ENCODE measurements around the gene XPC. TPM values are rescaled to one million over a fixed set of nuclear protein-coding genes. Genes with fewer than 3 reads are reported as not detected.

XPC gene
- total RNA-seq, 2 donors from 2014 or later, result 48.4 to 61.0 TPM

- Mint-ChIP-seq H3K4me3 (peak overlapping the region; percentile 89 to 91), H3K36me3 (ENCODE audit: insufficient read depth in 2 of 2) (peaks cover 7 to 10% of the 10 kb centered on the region in 2 donors), H3K9me3 (no peaks in the 10 kb centered on the region), H3K4me1 (ENCODE audit: low read depth) (peaks cover 64% of the 10 kb centered on the region), H3K27ac (peak overlapping the region; percentile 90), H3K27me3 (ENCODE audit: low read depth) (no peaks in the 10 kb centered on the region)
- ATAC-seq (replicated peaks in 1 of 2) (peak in 1 of 2 donors; percentile 2), DNase-seq (peak in 1 of 2 donors; percentile 5)
Observed at GRCh38 chr3:14177580-14178246, 688 bp downstream of the XPC start.

DNA sequence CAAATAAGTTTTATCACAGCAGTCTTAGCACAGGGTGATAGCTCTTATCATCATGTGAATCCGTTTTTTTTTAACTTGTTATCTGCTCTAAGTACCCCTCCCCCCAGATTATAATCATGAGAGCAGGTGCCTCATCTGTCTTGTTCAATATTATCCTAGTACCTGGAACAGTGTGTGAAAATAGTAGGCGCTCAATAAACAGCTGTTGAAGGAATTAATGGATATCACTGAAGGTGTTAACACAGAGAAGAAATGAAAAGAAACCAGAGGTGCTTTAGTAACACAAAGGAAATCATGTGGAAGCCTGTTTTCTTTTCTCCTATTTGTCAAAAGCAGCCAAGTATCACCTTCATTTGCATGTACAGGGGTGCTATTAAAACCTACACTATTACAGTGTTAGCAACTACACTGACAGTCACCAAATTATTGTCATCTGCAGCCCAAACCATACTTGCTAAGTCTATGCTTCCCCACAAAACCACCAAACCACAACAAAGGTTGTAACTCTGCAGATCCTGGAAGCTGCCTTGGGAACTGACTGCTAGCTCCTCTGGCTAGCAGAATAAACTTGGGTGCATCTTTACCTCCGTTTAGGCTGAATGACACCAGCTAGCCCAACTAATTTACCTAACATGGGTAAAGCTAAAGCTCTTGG lies 2.9 kb downstream of the XPC start:
- Mint-ChIP-seq H3K27me3 (ENCODE audit: low read depth) (no peaks in the 10 kb centered on the region), H3K36me3 (ENCODE audit: insufficient read depth in 2 of 2) (peaks cover 14 to 15% of the 10 kb centered on the region in 2 donors), H3K4me1 (ENCODE audit: low read depth) (peaks cover 67% of the 10 kb centered on the region), H3K4me3 (peak overlapping the region; percentile 53 to 67), H3K9me3 (no peaks in the 10 kb centered on the region), H3K27ac (peak overlapping the region; percentile 7)
- ATAC-seq (replicated peaks in 1 of 2) (peak; percentile 39 to 52), DNase-seq (peak; percentile 58 to 64)

GRCh38 chr3:14174483-14174882 lies 3.9 kb downstream of the XPC start:
- H3K4me3 Mint-ChIP-seq, result peak overlapping the region; percentile 53 to 67
- DNase-seq (no peak), ATAC-seq (replicated peaks in 1 of 2) (no peak)
- H3K4me1 Mint-ChIP-seq (ENCODE audit: low read depth), result peaks cover 63% of the 10 kb centered on the region
- peak overlapping the region; percentile 17 for H3K27ac Mint-ChIP-seq
- H3K9me3 Mint-ChIP-seq, result no peaks in the 10 kb centered on the region
- peaks cover 15 to 19% of the 10 kb centered on the region in 2 donors for H3K36me3 Mint-ChIP-seq (ENCODE audit: insufficient read depth in 2 of 2)
- H3K27me3 Mint-ChIP-seq (ENCODE audit: low read depth), result no peaks in the 10 kb centered on the region

GRCh38 chr3:14172496-14172895 lies 5.9 kb downstream of the XPC start:
- Mint-ChIP-seq H3K36me3 (ENCODE audit: insufficient read depth in 2 of 2) (peaks cover 12 to 29% of the 10 kb centered on the region in 2 donors), H3K4me3 (no peak overlapping the region), H3K27me3 (ENCODE audit: low read depth) (no peaks in the 10 kb centered on the region), H3K4me1 (ENCODE audit: low read depth) (peaks cover 59% of the 10 kb centered on the region), H3K9me3 (no peaks in the 10 kb centered on the region), H3K27ac (no peak overlapping the region)
- DNase-seq (no peak), ATAC-seq (replicated peaks in 1 of 2) (no peak)

DNA sequence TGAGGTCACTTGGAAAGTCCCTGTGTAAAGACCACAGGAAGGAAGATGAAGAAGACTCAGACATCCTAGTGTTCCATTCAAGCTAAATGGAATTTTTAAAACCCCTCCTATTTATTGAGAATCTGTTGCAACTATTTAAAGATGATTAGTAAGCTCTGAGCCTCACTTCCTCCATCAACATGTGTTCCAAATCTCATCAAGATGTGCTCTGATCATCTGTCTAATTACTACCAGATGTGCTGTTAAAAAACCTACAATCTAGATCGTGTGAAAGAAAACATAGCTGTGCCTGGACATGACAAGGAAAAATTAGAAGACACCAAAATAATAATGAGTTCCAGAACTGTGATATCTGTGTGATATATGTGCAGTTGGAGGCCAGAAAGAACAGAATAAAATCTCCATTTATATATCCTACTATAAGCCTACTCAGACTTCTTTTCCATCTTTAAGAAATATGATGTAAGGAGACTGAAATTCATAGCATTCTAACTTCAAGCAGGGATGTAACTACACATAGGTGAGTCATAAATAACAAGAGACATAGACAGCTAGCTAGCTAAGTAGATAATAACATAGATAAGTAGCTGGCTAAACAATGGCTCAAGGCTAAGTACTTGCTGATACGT lies 7.8 kb downstream of the XPC start:
- H3K36me3 Mint-ChIP-seq (ENCODE audit: insufficient read depth in 2 of 2), result peaks cover 16 to 36% of the 10 kb centered on the region in 2 donors
- DNase-seq (no peak), ATAC-seq (replicated peaks in 1 of 2) (no peak)
- H3K4me1 Mint-ChIP-seq (ENCODE audit: low read depth), result peaks cover 41% of the 10 kb centered on the region
- H3K4me3 Mint-ChIP-seq, result no peak overlapping the region
- H3K27ac Mint-ChIP-seq, result peak overlapping the region; percentile 88
- no peaks in the 10 kb centered on the region for H3K9me3 Mint-ChIP-seq
- no peaks in the 10 kb centered on the region for H3K27me3 Mint-ChIP-seq (ENCODE audit: low read depth)

GRCh38 chr3:14169871-14170270 lies 8.5 kb downstream of the XPC start:
- Mint-ChIP-seq H3K9me3 (no peaks in the 10 kb centered on the region), H3K4me3 (no peak overlapping the region), H3K27ac (peak overlapping the region; percentile 88), H3K36me3 (ENCODE audit: insufficient read depth in 2 of 2) (peaks cover 16 to 39% of the 10 kb centered on the region in 2 donors), H3K27me3 (ENCODE audit: low read depth) (no peaks in the 10 kb centered on the region), H3K4me1 (ENCODE audit: low read depth) (peaks cover 33% of the 10 kb centered on the region)
- ATAC-seq (replicated peaks in 1 of 2) (peak in 1 of 2 donors; percentile 19), DNase-seq (no peak)

DNA sequence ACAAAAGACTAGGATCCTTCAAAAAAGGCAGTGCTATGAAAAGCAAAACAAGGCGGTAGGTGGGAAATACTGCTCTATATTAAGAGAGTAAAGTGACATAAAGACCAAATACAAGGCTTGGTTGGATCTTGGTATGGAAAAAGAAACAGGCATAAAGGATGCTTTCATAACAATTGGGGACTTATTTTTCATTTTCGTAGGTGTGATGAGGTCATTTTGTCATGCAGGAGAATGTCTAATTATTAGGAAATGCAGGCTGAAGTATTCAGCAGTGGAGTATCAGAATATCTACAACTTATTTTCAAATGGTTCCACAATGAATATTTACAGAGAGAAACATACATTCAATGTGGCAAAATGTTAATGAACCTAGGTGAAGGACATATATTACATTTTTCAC lies 9.0 kb downstream of the XPC start:
- no peak for ATAC-seq (replicated peaks in 1 of 2)
- Mint-ChIP-seq H3K4me3 (no peak overlapping the region), H3K27ac (peak overlapping the region; percentile 89), H3K9me3 (no peaks in the 10 kb centered on the region), H3K4me1 (ENCODE audit: low read depth) (peaks cover 29% of the 10 kb centered on the region), H3K36me3 (ENCODE audit: insufficient read depth in 2 of 2) (peaks cover 20 to 42% of the 10 kb centered on the region in 2 donors), H3K27me3 (ENCODE audit: low read depth) (no peaks in the 10 kb centered on the region)
- DNase-seq, result no peak

DNA sequence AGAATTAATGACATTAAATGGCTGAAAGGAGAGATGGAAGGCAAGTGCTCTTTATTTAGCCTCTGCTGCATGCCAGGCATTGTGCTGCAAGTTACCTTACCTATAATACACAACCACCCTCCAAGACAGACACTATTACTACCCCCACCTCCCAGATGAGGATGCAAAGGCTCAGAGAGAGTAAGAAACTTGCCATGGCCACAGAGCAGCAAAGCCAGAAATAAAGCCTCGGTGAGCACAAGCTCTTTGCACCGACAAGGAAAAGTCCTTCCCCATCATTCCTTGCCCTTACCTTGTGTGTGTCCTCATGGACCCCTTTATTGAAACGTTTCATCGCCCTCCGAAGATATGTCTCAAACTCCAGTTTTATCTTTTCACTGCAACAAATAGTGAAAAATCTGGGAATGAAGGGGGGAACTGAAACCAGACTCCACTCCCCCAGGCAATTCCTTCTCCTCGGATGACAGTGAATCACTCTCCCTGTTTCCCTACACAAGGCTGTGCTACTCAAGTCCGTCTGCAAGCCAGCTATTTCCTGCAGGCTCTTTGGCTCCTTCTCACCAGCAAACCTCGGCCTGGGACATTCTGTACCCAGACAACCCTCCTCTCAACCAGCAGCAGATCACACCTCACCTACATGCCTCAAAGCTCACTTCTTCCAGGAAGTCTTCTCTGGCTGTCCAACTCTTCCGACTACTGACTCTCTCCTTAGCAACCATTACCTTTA lies 11.4 kb downstream of the XPC start:
- peaks cover 16% of the 10 kb centered on the region for H3K4me1 Mint-ChIP-seq (ENCODE audit: low read depth)
- peaks cover 24 to 63% of the 10 kb centered on the region in 2 donors for H3K36me3 Mint-ChIP-seq (ENCODE audit: insufficient read depth in 2 of 2)
- peaks cover 0 to 5% of the 10 kb centered on the region in 2 donors for H3K9me3 Mint-ChIP-seq
- H3K27me3 Mint-ChIP-seq (ENCODE audit: low read depth), result no peaks in the 10 kb centered on the region
- no peak for DNase-seq
- ATAC-seq (replicated peaks in 1 of 2), result no peak
- H3K27ac Mint-ChIP-seq, result peak overlapping the region; percentile 85
- no peak overlapping the region for H3K4me3 Mint-ChIP-seq

DNA sequence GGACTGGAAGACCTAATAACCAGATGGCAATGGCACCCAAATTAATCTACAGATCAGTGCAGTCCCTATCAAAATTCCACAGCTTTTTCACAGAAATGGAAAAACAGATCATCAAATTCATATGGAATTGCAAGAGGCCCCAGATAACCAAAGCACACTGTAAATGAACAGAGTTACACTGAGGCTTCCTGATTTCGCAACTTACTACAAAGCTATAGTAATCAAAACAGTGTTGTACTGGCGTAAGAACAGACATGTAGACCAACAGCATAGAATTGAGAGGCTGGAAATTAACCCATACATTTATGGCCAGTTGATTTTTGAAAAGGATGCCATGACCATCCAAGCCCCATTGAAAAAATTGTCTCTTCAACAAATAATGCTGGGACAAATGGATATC lies 16.2 kb downstream of the XPC start:
- ATAC-seq (replicated peaks in 1 of 2), result no peak
- Mint-ChIP-seq H3K27me3 (ENCODE audit: low read depth) (no peaks in the 10 kb centered on the region), H3K36me3 (ENCODE audit: insufficient read depth in 2 of 2) (peaks cover 33 to 70% of the 10 kb centered on the region in 2 donors), H3K9me3 (peaks cover 6 to 10% of the 10 kb centered on the region in 2 donors), H3K4me1 (ENCODE audit: low read depth) (no peaks in the 10 kb centered on the region), H3K4me3 (no peak overlapping the region), H3K27ac (no peak overlapping the region)
- no peak for DNase-seq

DNA sequence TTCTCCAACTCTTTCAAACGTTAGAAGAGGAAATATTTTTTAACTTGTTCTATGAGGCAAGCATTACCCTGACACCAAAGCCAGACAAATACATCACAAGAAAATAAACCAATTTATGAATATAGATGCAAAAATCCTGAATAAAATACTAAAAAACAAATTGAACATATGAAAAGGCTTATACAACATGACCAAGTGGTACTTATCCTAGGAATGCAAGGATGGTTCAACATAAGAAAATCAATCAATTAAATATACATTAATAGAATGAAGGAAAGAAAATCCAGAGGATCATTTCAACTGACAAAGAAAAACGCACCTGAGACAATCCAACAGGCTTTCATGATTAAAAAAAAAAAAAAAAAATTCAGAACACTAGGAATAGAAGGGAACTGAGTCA lies 17.1 kb downstream of the XPC start:
- no peak for ATAC-seq (replicated peaks in 1 of 2)
- no peaks in the 10 kb centered on the region for H3K4me1 Mint-ChIP-seq (ENCODE audit: low read depth)
- no peak overlapping the region for H3K27ac Mint-ChIP-seq
- peaks cover 6 to 10% of the 10 kb centered on the region in 2 donors for H3K9me3 Mint-ChIP-seq
- no peaks in the 10 kb centered on the region for H3K27me3 Mint-ChIP-seq (ENCODE audit: low read depth)
- H3K4me3 Mint-ChIP-seq, result no peak overlapping the region
- DNase-seq, result no peak
- H3K36me3 Mint-ChIP-seq (ENCODE audit: insufficient read depth in 2 of 2), result peaks cover 33 to 69% of the 10 kb centered on the region in 2 donors

DNA sequence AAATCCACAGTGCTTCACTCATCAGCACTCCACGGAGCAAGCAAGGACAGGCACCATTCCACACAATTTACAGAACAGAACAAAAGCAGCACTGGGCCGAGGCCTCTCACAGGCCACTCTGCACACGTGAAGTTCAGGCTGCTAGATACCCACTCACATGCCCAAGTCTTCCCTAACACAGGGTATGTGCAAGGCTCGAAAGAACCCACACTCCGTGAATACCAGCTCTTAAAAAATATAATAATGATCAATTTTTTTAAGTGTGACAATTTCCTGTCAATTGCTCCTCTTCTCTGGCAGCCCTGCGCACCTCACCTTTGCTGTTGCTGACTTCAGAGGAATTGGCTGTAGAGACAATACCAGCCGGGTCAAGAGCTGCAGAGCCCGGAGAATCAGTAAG lies 19.0 kb downstream of the XPC start:
- Mint-ChIP-seq H3K4me1 (ENCODE audit: low read depth) (no peaks in the 10 kb centered on the region), H3K27me3 (ENCODE audit: low read depth) (no peaks in the 10 kb centered on the region), H3K27ac (no peak overlapping the region), H3K36me3 (ENCODE audit: insufficient read depth in 2 of 2) (peaks cover 26 to 67% of the 10 kb centered on the region in 2 donors), H3K4me3 (no peak overlapping the region), H3K9me3 (peaks cover 6 to 10% of the 10 kb centered on the region in 2 donors)
- no peak for DNase-seq
- ATAC-seq (replicated peaks in 1 of 2), result no peak

GRCh38 chr3:14158370-14158769 lies 20.0 kb downstream of the XPC start:
- H3K36me3 Mint-ChIP-seq (ENCODE audit: insufficient read depth in 2 of 2), result peaks cover 28 to 59% of the 10 kb centered on the region in 2 donors
- no peak for DNase-seq
- no peaks in the 10 kb centered on the region for H3K27me3 Mint-ChIP-seq (ENCODE audit: low read depth)
- H3K4me3 Mint-ChIP-seq, result no peak overlapping the region
- H3K27ac Mint-ChIP-seq, result peak overlapping the region; percentile 52
- H3K9me3 Mint-ChIP-seq, result peaks cover 6 to 10% of the 10 kb centered on the region in 2 donors
- H3K4me1 Mint-ChIP-seq (ENCODE audit: low read depth), result no peaks in the 10 kb centered on the region
- no peak for ATAC-seq (replicated peaks in 1 of 2)

GRCh38 chr3:14157951-14158350 lies 20.4 kb downstream of the XPC start:
- H3K36me3 Mint-ChIP-seq (ENCODE audit: insufficient read depth in 2 of 2), result peaks cover 28 to 55% of the 10 kb centered on the region in 2 donors
- H3K9me3 Mint-ChIP-seq, result peaks cover 6 to 10% of the 10 kb centered on the region in 2 donors
- H3K27ac Mint-ChIP-seq, result peak overlapping the region; percentile 52
- no peak for DNase-seq
- no peak overlapping the region for H3K4me3 Mint-ChIP-seq
- H3K4me1 Mint-ChIP-seq (ENCODE audit: low read depth), result no peaks in the 10 kb centered on the region
- no peaks in the 10 kb centered on the region for H3K27me3 Mint-ChIP-seq (ENCODE audit: low read depth)
- no peak for ATAC-seq (replicated peaks in 1 of 2)

Measured in activated T-cell treated with anti-CD3 and anti-CD28 coated beads, Interleukin-2, amount 50 U/mL, for 72 hours (primary cell).